ENCODE data around the gene FUZ. TPM values are rescaled to one million over a fixed set of nuclear protein-coding genes. Genes with fewer than 3 reads are reported as not detected.

FUZ gene
- total RNA-seq, 1 experiment from 2014 or later, result 19.0 TPM

DNA sequence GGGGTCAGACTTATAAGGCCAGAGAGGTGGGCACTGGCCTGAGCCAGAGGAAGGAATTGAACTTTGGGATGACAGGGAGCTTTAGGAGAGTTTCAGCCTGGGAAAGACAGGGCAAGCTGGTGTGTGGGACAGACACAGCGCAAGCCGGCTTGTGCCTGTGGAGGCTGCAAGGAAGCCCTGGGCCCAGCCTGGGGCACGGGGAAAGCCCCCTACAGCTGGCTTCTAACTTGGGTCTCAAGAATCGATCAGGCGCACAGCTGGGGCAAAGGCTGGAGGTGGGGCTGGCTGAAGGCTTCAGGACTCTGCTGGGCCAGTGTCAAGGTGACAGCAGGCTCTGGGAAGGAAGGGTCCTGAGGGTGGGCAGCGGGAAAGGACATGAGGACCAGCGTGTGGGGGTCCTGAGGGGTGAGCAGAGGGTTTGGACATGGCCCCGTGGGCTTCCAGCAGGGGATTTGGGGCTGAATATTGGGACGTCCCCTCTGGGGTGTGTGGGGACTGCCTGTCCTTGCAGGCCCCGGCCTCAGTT lies 40.8 kb upstream of the FUZ start:
- TF ChIP-seq, protein P1, sequence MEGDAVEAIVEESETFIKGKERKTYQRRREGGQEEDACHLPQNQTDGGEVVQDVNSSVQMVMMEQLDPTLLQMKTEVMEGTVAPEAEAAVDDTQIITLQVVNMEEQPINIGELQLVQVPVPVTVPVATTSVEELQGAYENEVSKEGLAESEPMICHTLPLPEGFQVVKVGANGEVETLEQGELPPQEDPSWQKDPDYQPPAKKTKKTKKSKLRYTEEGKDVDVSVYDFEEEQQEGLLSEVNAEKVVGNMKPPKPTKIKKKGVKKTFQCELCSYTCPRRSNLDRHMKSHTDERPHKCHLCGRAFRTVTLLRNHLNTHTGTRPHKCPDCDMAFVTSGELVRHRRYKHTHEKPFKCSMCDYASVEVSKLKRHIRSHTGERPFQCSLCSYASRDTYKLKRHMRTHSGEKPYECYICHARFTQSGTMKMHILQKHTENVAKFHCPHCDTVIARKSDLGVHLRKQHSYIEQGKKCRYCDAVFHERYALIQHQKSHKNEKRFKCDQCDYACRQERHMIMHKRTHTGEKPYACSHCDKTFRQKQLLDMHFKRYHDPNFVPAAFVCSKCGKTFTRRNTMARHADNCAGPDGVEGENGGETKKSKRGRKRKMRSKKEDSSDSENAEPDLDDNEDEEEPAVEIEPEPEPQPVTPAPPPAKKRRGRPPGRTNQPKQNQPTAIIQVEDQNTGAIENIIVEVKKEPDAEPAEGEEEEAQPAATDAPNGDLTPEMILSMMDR (IDR thresholded peaks at IDR 0.05; ENCODE audit: unreplicated experiment), result no peak
- peaks cover 4% of the 10 kb centered on the region for H3K9me3 Mint-ChIP-seq (ENCODE audit: unreplicated experiment)
- ChIA-PET POLR2A (interaction anchor here (1.2 to 4.3 kb wide), 2 partner anchors 13 to 16 kb away, joined by 3 to 40 read pairs; no protein-coding TSS in a partner anchor), CTCF (no interaction called here)
- no TSS peak for BruUV-seq (replicated peaks)
- intact Hi-C loops (cut with micrococcal nuclease), result loop anchor here (5.0 to 10.0 kb wide), 2 partner anchors 87 to 179 kb away; partner anchors contain the start of genes AP2A1 and PRMT1
- no peaks in the 10 kb centered on the region for H3K27me3 Mint-ChIP-seq (ENCODE audit: insufficient read depth, unreplicated experiment)
- peaks cover 45% of the 10 kb centered on the region for H3K36me3 Mint-ChIP-seq (ENCODE audit: insufficient read depth, unreplicated experiment)
- no peak overlapping the region for H3K27ac Mint-ChIP-seq (ENCODE audit: low read depth, unreplicated experiment)
- no peak overlapping the region for H3K4me3 Mint-ChIP-seq (ENCODE audit: unreplicated experiment)
- no peak for DNase-seq (ENCODE audit: unreplicated experiment)
- peaks cover 27% of the 10 kb centered on the region for H3K4me1 Mint-ChIP-seq (ENCODE audit: insufficient read depth, unreplicated experiment)

- TSS peak; percentile 55 for BruUV-seq (replicated peaks)
- ChIA-PET CTCF (interaction anchor here (0.5 to 0.8 kb wide), 2 partner anchors 170 to 180 kb away, joined by 3 to 4 read pairs; no protein-coding TSS in a partner anchor), POLR2A (interaction anchor here (0.6 to 4.3 kb wide), 8 partner anchors 8 to 357 kb away, joined by 3 to 40 read pairs (median 5); partner anchors contain the start of genes AP2A1 and MED25)
- Mint-ChIP-seq H3K9me3 (ENCODE audit: unreplicated experiment) (peaks cover 6% of the 10 kb centered on the region), H3K27ac (ENCODE audit: low read depth, unreplicated experiment) (no peak overlapping the region), H3K36me3 (ENCODE audit: insufficient read depth, unreplicated experiment) (peaks cover 37% of the 10 kb centered on the region), H3K27me3 (ENCODE audit: insufficient read depth, unreplicated experiment) (no peaks in the 10 kb centered on the region), H3K4me1 (ENCODE audit: insufficient read depth, unreplicated experiment) (peaks cover 32% of the 10 kb centered on the region), H3K4me3 (ENCODE audit: unreplicated experiment) (peak overlapping the region; percentile 84)
- no peak for DNase-seq (ENCODE audit: unreplicated experiment)
- intact Hi-C loops (cut with micrococcal nuclease), result loop anchor here (5.0 to 10.0 kb wide), 2 partner anchors 85 to 178 kb away; partner anchors contain the start of genes AP2A1 and PRMT1
- TF ChIP-seq, protein P1 (IDR thresholded peaks at IDR 0.05; ENCODE audit: unreplicated experiment), result no peak
Measured at GRCh38 chr19:49852631-49853126, 39.6 kb upstream of the FUZ start.

GRCh38 chr19:49851456-49852259 lies 38.6 kb upstream of the FUZ start:
- CTCF ChIA-PET, result interaction anchor here (0.8 kb wide), 1 partner anchor 179 kb away, joined by 3 read pairs; no protein-coding TSS in a partner anchor
- Mint-ChIP-seq H3K27ac (ENCODE audit: low read depth, unreplicated experiment) (no peak overlapping the region), H3K36me3 (ENCODE audit: insufficient read depth, unreplicated experiment) (peaks cover 26% of the 10 kb centered on the region), H3K4me3 (ENCODE audit: unreplicated experiment) (peak overlapping the region; percentile 84), H3K27me3 (ENCODE audit: insufficient read depth, unreplicated experiment) (no peaks in the 10 kb centered on the region), H3K4me1 (ENCODE audit: insufficient read depth, unreplicated experiment) (peaks cover 32% of the 10 kb centered on the region), H3K9me3 (ENCODE audit: unreplicated experiment) (peaks cover 6% of the 10 kb centered on the region)
- no TSS peak for BruUV-seq (replicated peaks)
- no peak for DNase-seq (ENCODE audit: unreplicated experiment)
- POLR2A ChIA-PET, result interaction anchor here (0.7 to 4.3 kb wide), 18 partner anchors 8 to 356 kb away, joined by 3 to 40 read pairs (median 8); partner anchors contain the start of genes AKT1S1, AP2A1, ATF5 and FUZ
- intact Hi-C loops (cut with micrococcal nuclease), result loop anchor here (5.0 to 10.0 kb wide), 2 partner anchors 84 to 177 kb away; partner anchors contain the start of genes AP2A1 and PRMT1
- TF ChIP-seq, protein P1 (IDR thresholded peaks at IDR 0.05; ENCODE audit: unreplicated experiment), result no peak

Measured in MCF 10A (cell line).